Measurements from ENCODE around the gene YWHAH.
A peak's percentile ranks its signal among the peaks of the same experiment; 100 is the strongest.

YWHAH gene

GRCh38 chr22:31937341-31937740 is 7.0 kb upstream of the YWHAH start:
- H3K4me3 ChIP-seq (ENCODE audit: low read depth, low read length): no peak overlapping the region
- TF ChIP-seq CTCF (conservative IDR thresholded peaks at IDR 0.05; ENCODE audit: low read depth, low read length): no peak
- no peak for DNase-seq (ENCODE audit: low read depth)

GRCh38 chr22:31938296-31938695 is 6.0 kb upstream of the YWHAH start:
- no peak for TF ChIP-seq CTCF (conservative IDR thresholded peaks at IDR 0.05; ENCODE audit: low read depth, low read length)
- no peak for DNase-seq (ENCODE audit: low read depth)
- no peak overlapping the region for H3K4me3 ChIP-seq (ENCODE audit: low read depth, low read length)

- no peak overlapping the region for H3K4me3 ChIP-seq (ENCODE audit: low read depth, low read length)
- TF ChIP-seq CTCF (conservative IDR thresholded peaks at IDR 0.05; ENCODE audit: low read depth, low read length): no peak
- DNase-seq (ENCODE audit: low read depth): no peak
Observed at GRCh38 chr22:31940506-31940905, 3.8 kb upstream of the YWHAH start.

GRCh38 chr22:31942091-31942490 is 2.2 kb upstream of the YWHAH start:
- no peak for DNase-seq (ENCODE audit: low read depth)
- no peak overlapping the region for H3K4me3 ChIP-seq (ENCODE audit: low read depth, low read length)
- TF ChIP-seq CTCF (conservative IDR thresholded peaks at IDR 0.05; ENCODE audit: low read depth, low read length): no peak

GRCh38 chr22:31943206-31943977 is 943 bp upstream of the YWHAH start:
- peak overlapping the region; percentile 82 for H3K4me3 ChIP-seq (ENCODE audit: low read depth, low read length)
- DNase-seq (ENCODE audit: low read depth): no peak
- no peak for TF ChIP-seq CTCF (conservative IDR thresholded peaks at IDR 0.05; ENCODE audit: low read depth, low read length)

- no peak for DNase-seq (ENCODE audit: low read depth)
- TF ChIP-seq CTCF (conservative IDR thresholded peaks at IDR 0.05; ENCODE audit: low read depth, low read length): no peak
- H3K4me3 ChIP-seq (ENCODE audit: low read depth, low read length): peak overlapping the region; percentile 82
Observed at GRCh38 chr22:31944700-31945442, 536 bp downstream of the YWHAH start.

Data from choroid plexus epithelial cell (primary cell).